Ovary (tissue), 9 donors: ENCODE data around the gene AP5M1. TPM values are rescaled to one million over a fixed set of nuclear protein-coding genes. Genes with fewer than 3 reads are reported as not detected.

Experiments used
- DNase-seq, 5 donors: peaks; one replicate each; pipeline ENCODE4 v3.0.0-alpha.2; 2019 to 2020
- H3K27ac ChIP-seq, 2 donors: fragments of 200-600 bp; one replicate each; pipeline versions ENCODE4 v1.5.1 to v1.8.0; 2019 to 2022
- H3K27me3 ChIP-seq: fragments of 200-600 bp; one replicate; pipeline ENCODE4 v1.8.0; 2022
- H3K36me3 ChIP-seq: fragments of 200-600 bp; sonication (generic); one replicate; pipeline ENCODE4 v1.5.1; 2019
- H3K4me1 ChIP-seq: one replicate; pipeline ENCODE4 v1.8.1; 2013; ENCODE audit warnings: mild to moderate bottlenecking, moderate library complexity; ENCODE audit not compliant: insufficient read depth
- H3K4me3 ChIP-seq: fragments of 200-600 bp; sonication (generic); one replicate; pipeline ENCODE4 v1.5.1; 2017
- H3K9me3 ChIP-seq, 2 donors: fragments of 200-600 bp in 1 of 2; sonication (generic) in 1 of 2; one replicate each; pipeline versions ENCODE4 v1.5.1 to v1.8.1; 2013 to 2019; ENCODE audit warnings: mild to moderate bottlenecking in 1 of 2, moderate library complexity in 1 of 2
- CTCF ChIP-seq, 3 donors: fragments of 450-650 bp in 2 of 3; fragments of 200-600 bp in 1 of 3; IDR thresholded peaks; one replicate each; pipeline versions ENCODE4 v1.5.1 to v1.8.0; 2016 to 2022; ENCODE audit warnings: antibody characterized with exemption in 3 of 3, mild to moderate bottlenecking in 1 of 3
- EP300 ChIP-seq: sonication (generic); formaldehyde crosslinking; IDR thresholded peaks from one replicate; pipeline ENCODE4 v1.6.1; 2017; ENCODE audit warnings: antibody characterized with exemption
- POLR2A ChIP-seq: fragments of 450-650 bp; IDR thresholded peaks from one replicate; pipeline ENCODE4 v1.6.1; 2017; ENCODE audit warnings: antibody characterized with exemption, mild to moderate bottlenecking, moderate library complexity
- WGBS, 3 donors: extraction: QIAGEN DNeasy Blood & Tissue Kit in 1 of 3; methylation state at CpG; one replicate each; pipeline versions ENCODE4 v1.1.5 to v1.1.7; 2013 to 2017; 5-methylcytosine and 5-hydroxymethylcytosine counted together
- intact Hi-C, 4 donors: fragments of 100-400 bp; cut with DNase I; formaldehyde crosslinking; loops; one replicate each; pipeline versions ENCODE4 v1.11.0 to v1.15.1; 2022 to 2023
- polyA plus RNA-seq, 2 donors: library from polyadenylated mRNA; stranded (reverse); fragments of 200-250 nt in 1 of 2; fragments of 350-450 nt in 1 of 2; fragmentation: Illumina TruSeq in 1 of 2; extraction: RNeasy Lipid Tissue Mini Kit (QIAGEN cat#74804) in 1 of 2; gene quantifications; one replicate each; pipeline ENCODE4 v1.2.3, GENCODE V29; 2013 to 2014
- total RNA-seq, 7 donors: library from RNA; depleted of rRNA in 2 of 7; stranded (reverse); fragments of >200 nt in 2 of 7; fragmentation: NEBNext Ultra II Directional in 3 of 7; extraction: Animal tissue kit (Norgen Biotek cat#: 25700) in 3 of 7; gene quantifications; one replicate each; pipeline versions ENCODE4 v1.1.0 to v1.2.4, GENCODE V29; 2016 to 2023
- donor health status: DM: no; HTN: no; CAD: no; lungs with moderate emphysema.
- donor health status: DM: no; HTN: no; CAD: no.
- donor health status: Bipolar disorder and iron deficiency.
- donor health status: DM: yes; HTN: yes; CAD: no.
- donor health status: DM: no; HTN: no; CAD: no.
- donor health status: DM: yes; HTN: yes; CAD: no.

AP5M1 gene
- total and polyA plus RNA-seq, 9 donors: 7.3 to 31.0 (median 22.1) TPM

- H3K36me3 ChIP-seq: no peaks in the 10 kb centered on the region
- WGBS, 3 donors: 81 to 84% (median 82%) methylated on average over 9 of the region's 9 CpGs
- no peak overlapping the region for H3K27ac ChIP-seq
- no peak overlapping the region for H3K4me3 ChIP-seq
- DNase-seq: no peak
- H3K4me1 ChIP-seq: no peaks in the 10 kb centered on the region
- H3K9me3 ChIP-seq: no peaks in the 10 kb centered on the region
- TF ChIP-seq POLR2A (no peak), CTCF (IDR thresholded peaks at IDR 0.05) (no peak), EP300 (no peak)
- H3K27me3 ChIP-seq: no peaks in the 10 kb centered on the region
- intact Hi-C loops: no loop called here
Observed at GRCh38 chr14:57345106-57345505, 76.3 kb downstream of the AP5M1 start.

GRCh38 chr14:57346741-57347140 is 78.0 kb downstream of the AP5M1 start:
- no peaks in the 10 kb centered on the region for H3K36me3 ChIP-seq
- no peak overlapping the region for H3K4me3 ChIP-seq
- WGBS, 3 donors: 62 to 69% (median 64%) methylated on average over 2 of the region's 2 CpGs
- no peaks in the 10 kb centered on the region for H3K27me3 ChIP-seq
- TF ChIP-seq EP300: no peak
- no peak for TF ChIP-seq POLR2A
- no peak for TF ChIP-seq CTCF (IDR thresholded peaks at IDR 0.05)
- no peak overlapping the region for H3K27ac ChIP-seq
- H3K4me1 ChIP-seq: no peaks in the 10 kb centered on the region
- intact Hi-C loops: no loop called here
- H3K9me3 ChIP-seq: no peaks in the 10 kb centered on the region
- DNase-seq: no peak

Other genes starting within 250 kb of the AP5M1 start
- 10 to 100 TPM; 21.8 to 65.7 (median 55.1) TPM for gene EXOC5, start 66 bp upstream of the AP5M1 start, total RNA-seq
- gene EXOC5, start 66 bp upstream of the AP5M1 start, polyA plus RNA-seq: 10 to 100 TPM; 10.3 to 30.6 TPM
- gene NAA30, start 121.6 kb downstream of the AP5M1 start, total RNA-seq: 10 to 100 TPM; 12.5 to 29.4 (median 20.8) TPM
- 10 to 100 TPM in 1 of 2 donors, 1 to 10 TPM in 1; 9.4 to 16.4 TPM for gene NAA30, start 121.6 kb downstream of the AP5M1 start, polyA plus RNA-seq
- gene CCDC198, start 224.9 kb downstream of the AP5M1 start, total RNA-seq: 10 to 100 TPM in 1 of 7 donors, 1 to 10 TPM in 3, under 1 TPM in 1, not detected in 2; 0.05 to 12.3 (median 1.3) TPM
- gene CCDC198, start 224.9 kb downstream of the AP5M1 start, polyA plus RNA-seq: not detected